Endothelial cell of umbilical vein (primary cell): ENCODE data around the gene IGSF23. TPM values are rescaled to one million over a fixed set of nuclear protein-coding genes. Genes with fewer than 3 reads are reported as not detected.
"Not testable (repeated sequence)": the region's sequence is repeated elsewhere in the genome, so short reads cannot be mapped to it uniquely, and the experiment has no call there.

ENCODE experiments used
- BruUV-seq: library from RNA; stranded (reverse); fragments of 400-500 nt; replicated peaks from 2 replicates; lab custom pipeline; 2021; lab: Mats Ljungman, UMichigan
- CTCF ChIA-PET: fragments of 300-600, 350-600 bp; sonication (Branson Sonifier 250); formaldehyde crosslinking; loops from one replicate; lab custom pipeline; 2021; ENCODE audit warnings: antibody characterized with exemption, inconsistent platforms; lab: Charles Lee
- POLR2A ChIA-PET: fragments of 300-600, 350-600 bp; sonication (Branson Sonifier 250); formaldehyde crosslinking; loops from one replicate; lab custom pipeline; 2021; ENCODE audit warnings: antibody characterized with exemption, inconsistent platforms; lab: Charles Lee
- DNase-seq: peaks from one replicate; pipeline ENCODE4 v3.0.0-alpha.2; 2011; ENCODE audit warnings: low read depth, low spot score
- FAIRE-seq: peaks from 2 replicates; lab custom pipeline; 2011; peaks lifted over from hg19 to GRCh38; lab: Jason Lieb, UNC
- H2AFZ ChIP-seq: 2 replicates; pipeline ENCODE4 v1.6.0; 2012; ENCODE audit warnings: low read depth, low read length, control low read depth, inconsistent platforms
- H3K27ac ChIP-seq: 2 replicates; pipeline ENCODE4 v1.5.1; 2011; ENCODE audit warnings: low read depth, mild to moderate bottlenecking, control low read depth, low read length, moderate library complexity; ENCODE audit not compliant: insufficient read depth
- H3K27me3 ChIP-seq, 2 experiments: 2 replicates each; pipeline versions ENCODE4 v1.6.0 to v1.6.1; 2011; ENCODE audit warnings: low read length in 2 of 2, mixed read lengths in 1 of 2; ENCODE audit not compliant: control insufficient read depth in 2 of 2, insufficient read depth in 2 of 2
- H3K36me3 ChIP-seq, 2 experiments: 2 replicates in 1 of 2; 3 replicates in 1 of 2; pipeline ENCODE4 v1.5.1; 2011; ENCODE audit warnings: low read length in 2 of 2, mild to moderate bottlenecking in 1 of 2, moderate library complexity in 1 of 2; ENCODE audit not compliant: control insufficient read depth in 2 of 2, insufficient read depth in 2 of 2; ENCODE audit errors: extremely low read depth in 1 of 2
- H3K4me1 ChIP-seq: 3 replicates; pipeline ENCODE4 v1.5.1; 2011; ENCODE audit warnings: mild to moderate bottlenecking, low read length; ENCODE audit not compliant: control insufficient read depth, insufficient read depth; ENCODE audit errors: extremely low read depth
- H3K4me2 ChIP-seq: 2 replicates; pipeline ENCODE4 v1.6.1; 2011; ENCODE audit warnings: low read length, control low read depth, mixed read lengths; ENCODE audit not compliant: insufficient read depth
- H3K4me3 ChIP-seq, 3 experiments: fragments of 200-600 bp in 1 of 3; sonication (generic), shearing (Covaris generic) in 1 of 3; replicated peaks in 1 of 3; 2 replicates each; pipeline ENCODE4 v1.5.1; 2011 to 2016; ENCODE audit warnings: control low read depth in 3 of 3, low read length in 3 of 3, mild to moderate bottlenecking in 2 of 3, inconsistent platforms in 1 of 3, low read depth in 1 of 3, moderate library complexity in 1 of 3; ENCODE audit not compliant: insufficient read depth in 1 of 3
- H3K79me2 ChIP-seq: 2 replicates; pipeline ENCODE4 v1.6.0; 2012; ENCODE audit warnings: low read length, inconsistent platforms; ENCODE audit not compliant: control insufficient read depth, insufficient read depth
- H3K9ac ChIP-seq: replicated peaks from 2 replicates; pipeline ENCODE3; 2011; ENCODE audit warnings: low read length, control low read depth; ENCODE audit not compliant: insufficient read depth; ENCODE audit errors: extremely low read depth
- H3K9me1 ChIP-seq: replicated peaks from 3 replicates; pipeline ENCODE4 v1.6.0; 2011; ENCODE audit warnings: mild to moderate bottlenecking, low read length; ENCODE audit not compliant: control insufficient read depth, insufficient read depth; ENCODE audit errors: extremely low read depth
- H3K9me3 ChIP-seq: replicated peaks from 2 replicates; pipeline ENCODE4 v1.5.1; 2012; ENCODE audit warnings: low read length, inconsistent platforms; ENCODE audit not compliant: control insufficient read depth, insufficient read depth
- H4K20me1 ChIP-seq: replicated peaks from 2 replicates; pipeline ENCODE3; 2011; ENCODE audit warnings: mild to moderate bottlenecking, low read length; ENCODE audit not compliant: control insufficient read depth, insufficient read depth; ENCODE audit errors: extremely low read depth
- EZH2 ChIP-seq: IDR thresholded peaks from 2 replicates; pipeline ENCODE4 v1.6.1; 2012; ENCODE audit warnings: borderline replicate concordance, low read depth, mild to moderate bottlenecking, moderate library complexity, low read length, inconsistent platforms; ENCODE audit not compliant: severe bottlenecking
- JUN ChIP-seq: IDR thresholded peaks from 2 replicates; pipeline ENCODE4 v1.6.1; 2011; ENCODE audit warnings: borderline replicate concordance, low read depth; ENCODE audit not compliant: insufficient read length, insufficient read depth
- MYC ChIP-seq: IDR thresholded peaks from one replicate; pipeline ENCODE4 v1.6.1; 2011; ENCODE audit warnings: mild to moderate bottlenecking, low read depth, low read length
- dilution Hi-C: fragments of 300-500 bp; cut with MboI; formaldehyde crosslinking; loops from one replicate; pipeline ENCODE4 v1.15.0; 2019; ENCODE audit warnings: low sequenced_read_pairs; ENCODE audit not compliant: extremely low pct_ligation_motif_present
- intact Hi-C: fragments of 100-400 bp; cut with micrococcal nuclease; formaldehyde crosslinking; loops from one replicate; pipeline ENCODE4 v1.10.0; 2022
- polyA plus RNA-seq, 4 experiments: library from polyadenylated mRNA; depleted of rRNA in 3 of 4; stranded (reverse) in 3 of 4; unstranded in 1 of 4; fragments of >200 nt; gene quantifications; 2 replicates each; pipeline versions ENCODE4 v1.2.1 to v1.2.3, GENCODE V29; 2011 to 2012; ENCODE audit warnings: missing spikeins in 1 of 4
- total RNA-seq: library from RNA; stranded (reverse); gene quantifications from 2 replicates; pipeline ENCODE4 v1.2.3, GENCODE V29; 2021

Gene IGSF23
- total and polyA plus RNA-seq, 2 donors (not counting 3 experiments of a cell fraction or from before 2014, with no cell fraction given), result 0.73 TPM; not detected in 1

DNA sequence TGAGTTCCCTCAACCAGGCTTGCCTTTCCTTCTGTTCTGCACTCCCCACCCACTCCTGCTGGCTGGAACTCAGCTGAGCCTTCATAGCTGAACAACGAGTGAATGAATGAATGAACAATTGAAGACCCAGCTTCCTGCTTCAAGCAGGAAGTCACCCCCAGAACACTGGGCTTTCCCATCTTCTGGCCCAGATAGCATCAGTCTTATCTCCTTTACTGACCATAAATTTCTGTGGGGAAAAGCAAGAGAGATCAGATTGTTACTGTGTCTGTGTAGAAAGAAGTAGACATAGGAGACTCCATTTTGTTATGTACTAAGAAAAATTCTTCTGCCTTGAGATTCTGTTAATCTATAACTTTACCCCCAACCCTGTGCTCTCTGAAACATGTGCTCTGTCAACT is 19.5 kb upstream of the IGSF23 start:
- peaks cover 22% of the 10 kb centered on the region for H3K4me1 ChIP-seq
- H3K9me1 ChIP-seq, BruUV-seq, H4K20me1 ChIP-seq, CTCF ChIA-PET, H3K36me3 ChIP-seq, H3K79me2 ChIP-seq, H3K27me3 ChIP-seq, H3K27ac ChIP-seq, H2AFZ ChIP-seq, H3K4me3 ChIP-seq, intact Hi-C loops, H3K9ac ChIP-seq, dilution Hi-C loops, POLR2A ChIA-PET, H3K4me2 ChIP-seq, FAIRE-seq, DNase-seq, H3K9me3 ChIP-seq: not testable (repeated sequence)

- Histone ChIP-seq H3K79me2 (no peaks in the 10 kb centered on the region), H3K27ac (no peak overlapping the region), H3K9me1 (no peaks in the 10 kb centered on the region), H2AFZ (no peak overlapping the region), H3K4me2 (no peak overlapping the region), H3K9ac (no peak overlapping the region), H4K20me1 (no peaks in the 10 kb centered on the region), H3K9me3 (no peaks in the 10 kb centered on the region), H3K4me3 (no peak overlapping the region), H3K27me3 (no peaks in the 10 kb centered on the region), H3K36me3 (no peaks in the 10 kb centered on the region), H3K4me1 (peaks cover 15% of the 10 kb centered on the region)
- POLR2A ChIA-PET, result no interaction called here
- FAIRE-seq, result no peak
- TF ChIP-seq MYC (no peak), EZH2 (no peak), JUN (no peak)
- DNase-seq, result no peak
- BruUV-seq, result no TSS peak
- dilution Hi-C loops (no loop called here), intact Hi-C loops (no loop called here)
- CTCF ChIA-PET, result no interaction called here
Observed at GRCh38 chr19:44596428-44597130, 16.8 kb upstream of the IGSF23 start.
